HEK293 (cell line): ENCODE results near the gene TCERG1L.

ENCODE experiments used
- CTCF ChIA-PET: fragments of 350-600 bp; formaldehyde crosslinking; extraction: SDS; loops from one replicate; lab custom pipeline; 2021; ENCODE audit warnings: antibody characterized with exemption; lab: Yijun Ruan, JAX
- POLR2A ChIA-PET: fragments of 300-600 bp; formaldehyde crosslinking; extraction: SDS; loops from one replicate; lab custom pipeline; 2020; ENCODE audit warnings: antibody characterized with exemption, inconsistent platforms; lab: Yijun Ruan, JAX
- H3K27ac ChIP-seq: fragments of 200-500 bp; sonication (Bioruptor generic); 2 replicates; pipeline ENCODE4 v1.5.1; 2014; ENCODE audit warnings: low read depth, low read length, control low read depth, inconsistent platforms; ENCODE audit errors: extremely low read depth
- H3K36me3 ChIP-seq, 2 experiments: fragments of 200-500 bp in 1 of 2; sonication (Bioruptor generic) in 1 of 2; 1 replicate in 1 of 2; 2 replicates in 1 of 2; pipeline ENCODE4 v1.5.1; 2014 to 2017; ENCODE audit warnings: inconsistent platforms in 2 of 2, low read length in 2 of 2; ENCODE audit not compliant: control insufficient read depth in 2 of 2, insufficient read depth in 1 of 2
- H3K4me1 ChIP-seq: fragments of 200-500 bp; sonication (Bioruptor generic); 2 replicates; pipeline ENCODE4 v1.5.1; 2014; ENCODE audit warnings: mild to moderate bottlenecking, low read length, inconsistent platforms; ENCODE audit not compliant: control insufficient read depth, insufficient read depth
- H3K4me3 ChIP-seq: 2 replicates; pipeline ENCODE4 v1.5.1; 2011; ENCODE audit warnings: low read depth, mild to moderate bottlenecking, control low read depth, low read length, moderate library complexity
- H3K9me3 ChIP-seq: fragments of 200-500 bp; sonication (Bioruptor generic); 2 replicates; pipeline ENCODE4 v1.5.1; 2014; ENCODE audit warnings: low read depth, low read length, inconsistent platforms; ENCODE audit not compliant: control insufficient read depth, insufficient read depth
- HOXC10 ChIP-seq: sonication (generic); formaldehyde crosslinking; IDR thresholded peaks from 2 replicates; pipeline ENCODE4 v1.8.1; 2023; ENCODE audit warnings: mild to moderate bottlenecking, missing genetic modification reagents
- KLF7 ChIP-seq: fragments of 450-650 bp; formaldehyde crosslinking; IDR thresholded peaks from 2 replicates; pipeline ENCODE4 v1.5.1; 2016; ENCODE audit warnings: missing biosample characterization, missing genetic modification characterization, borderline replicate concordance
- OVOL3 ChIP-seq: fragments of 450-650 bp; formaldehyde crosslinking; IDR thresholded peaks from 2 replicates; pipeline ENCODE4 v1.5.1; 2016; ENCODE audit warnings: missing biosample characterization, missing genetic modification characterization
- WT1 ChIP-seq: fragments of 450-650 bp; formaldehyde crosslinking; IDR thresholded peaks from 2 replicates; pipeline ENCODE4 v1.5.1; 2016; ENCODE audit warnings: missing biosample characterization, missing genetic modification characterization
- ZBTB21 ChIP-seq: fragments of 450-650 bp; formaldehyde crosslinking; IDR thresholded peaks from 2 replicates; pipeline ENCODE4 v1.5.1; 2017; ENCODE audit warnings: missing biosample characterization, missing genetic modification characterization
- ZBTB8A ChIP-seq: fragments of 450-650 bp; formaldehyde crosslinking; IDR thresholded peaks from 2 replicates; pipeline ENCODE4 v1.5.1; 2016; ENCODE audit warnings: missing biosample characterization, missing genetic modification characterization
- ZEB2 ChIP-seq: fragments of 450-650 bp; formaldehyde crosslinking; IDR thresholded peaks from 2 replicates; pipeline ENCODE4 v1.5.1; 2016; ENCODE audit warnings: missing biosample characterization, missing genetic modification characterization
- ZFP69B ChIP-seq: fragments of 450-650 bp; formaldehyde crosslinking; IDR thresholded peaks from 2 replicates; pipeline ENCODE4 v1.5.1; 2016; ENCODE audit warnings: missing biosample characterization, missing genetic modification characterization
- ZNF10 ChIP-seq: fragments of 450-650 bp; formaldehyde crosslinking; IDR thresholded peaks from 2 replicates; pipeline ENCODE4 v1.5.1; 2017; ENCODE audit warnings: missing biosample characterization, missing genetic modification characterization
- ZNF133 ChIP-seq: fragments of 450-650 bp; formaldehyde crosslinking; IDR thresholded peaks from 2 replicates; pipeline ENCODE4 v1.5.1; 2016; ENCODE audit warnings: missing biosample characterization, missing genetic modification characterization
- ZNF138 ChIP-seq: fragments of 450-650 bp; formaldehyde crosslinking; IDR thresholded peaks from 2 replicates; pipeline ENCODE4 v1.5.1; 2016; ENCODE audit warnings: missing biosample characterization, missing genetic modification characterization, borderline replicate concordance
- ZNF169 ChIP-seq: fragments of 450-650 bp; formaldehyde crosslinking; IDR thresholded peaks from 2 replicates; pipeline ENCODE4 v1.5.1; 2016; ENCODE audit warnings: missing biosample characterization, missing genetic modification characterization
- ZNF174 ChIP-seq: fragments of 450-650 bp; formaldehyde crosslinking; IDR thresholded peaks from 2 replicates; pipeline ENCODE4 v1.5.0; 2017; ENCODE audit warnings: missing biosample characterization, mild to moderate bottlenecking, missing genetic modification characterization
- ZNF223 ChIP-seq: fragments of 450-650 bp; formaldehyde crosslinking; IDR thresholded peaks from 2 replicates; pipeline ENCODE4 v1.5.1; 2016; ENCODE audit warnings: missing biosample characterization, missing genetic modification characterization
- ZNF274 ChIP-seq, 2 experiments: fragments of 200-500 bp in 1 of 2; fragments of 450-650 bp in 1 of 2; sonication (Bioruptor generic) in 1 of 2; formaldehyde crosslinking in 1 of 2; IDR thresholded peaks; 2 replicates each; pipeline versions ENCODE4 v1.5.1 to v1.6.1; 2014 to 2016; ENCODE audit warnings: borderline replicate concordance in 1 of 2, inconsistent platforms in 1 of 2, low read length in 1 of 2, missing biosample characterization in 1 of 2, missing genetic modification characterization in 1 of 2
- ZNF366 ChIP-seq: fragments of 450-650 bp; formaldehyde crosslinking; conservative IDR thresholded peaks from 2 replicates; pipeline ENCODE4 v1.5.1; 2016; ENCODE audit warnings: missing biosample characterization, missing genetic modification characterization
- ZNF404 ChIP-seq: fragments of 450-650 bp; formaldehyde crosslinking; IDR thresholded peaks from 2 replicates; pipeline ENCODE4 v1.5.1; 2017; ENCODE audit warnings: missing biosample characterization, missing genetic modification characterization
- ZNF514 ChIP-seq: fragments of 450-650 bp; formaldehyde crosslinking; IDR thresholded peaks from 2 replicates; pipeline ENCODE4 v1.5.1; 2016; ENCODE audit warnings: missing biosample characterization, missing genetic modification characterization
- ZNF596 ChIP-seq: fragments of 450-650 bp; IDR thresholded peaks from 2 replicates; pipeline ENCODE4 v1.5.0; 2018; ENCODE audit warnings: missing biosample characterization, mild to moderate bottlenecking, missing genetic modification characterization, moderate library complexity
- ZNF623 ChIP-seq: fragments of 450-650 bp; formaldehyde crosslinking; IDR thresholded peaks from 2 replicates; pipeline ENCODE4 v1.5.1; 2016; ENCODE audit warnings: missing biosample characterization, missing genetic modification characterization
- ZNF624 ChIP-seq: fragments of 450-650 bp; formaldehyde crosslinking; IDR thresholded peaks from 2 replicates; pipeline ENCODE4 v1.5.1; 2017; ENCODE audit warnings: missing biosample characterization, missing genetic modification characterization
- ZNF664 ChIP-seq: fragments of 450-650 bp; formaldehyde crosslinking; IDR thresholded peaks from 2 replicates; pipeline ENCODE4 v1.5.1; 2016; ENCODE audit warnings: missing biosample characterization, missing genetic modification characterization
- ZNF747 ChIP-seq: fragments of 450-650 bp; formaldehyde crosslinking; IDR thresholded peaks from 2 replicates; pipeline ENCODE4 v1.5.1; 2016; ENCODE audit warnings: missing biosample characterization, missing genetic modification characterization
- ZNF785 ChIP-seq: fragments of 450-650 bp; formaldehyde crosslinking; IDR thresholded peaks from 2 replicates; pipeline ENCODE4 v1.5.1; 2016; ENCODE audit warnings: missing biosample characterization, missing genetic modification characterization
- ZNF792 ChIP-seq: fragments of 450-650 bp; formaldehyde crosslinking; IDR thresholded peaks from 2 replicates; pipeline ENCODE4 v1.5.1; 2016; ENCODE audit warnings: missing biosample characterization, missing genetic modification characterization
- ZSCAN23 ChIP-seq: fragments of 450-650 bp; formaldehyde crosslinking; IDR thresholded peaks from 2 replicates; pipeline ENCODE4 v1.5.1; 2016; ENCODE audit warnings: missing biosample characterization, missing genetic modification characterization
- TF ChIP-seq, protein P1 (sequence below): fragments of 450-650 bp; formaldehyde crosslinking; IDR thresholded peaks from 2 replicates; pipeline ENCODE4 v1.5.1; 2016; ENCODE audit warnings: missing biosample characterization, missing genetic modification characterization, borderline replicate concordance
- TF ChIP-seq, protein P2 (sequence below): fragments of 450-650 bp; formaldehyde crosslinking; IDR thresholded peaks from 2 replicates; pipeline ENCODE4 v1.5.1; 2016; ENCODE audit warnings: missing biosample characterization, missing genetic modification characterization
- TF ChIP-seq, protein P3 (sequence below): IDR thresholded peaks from 2 replicates; pipeline ENCODE4 v1.6.1; 2011; ENCODE audit warnings: mild to moderate bottlenecking, low read depth, low read length, borderline replicate concordance
- TF ChIP-seq, protein P4 (sequence below): fragments of 450-650 bp; formaldehyde crosslinking; IDR thresholded peaks from 2 replicates; pipeline ENCODE4 v1.5.1; 2016; ENCODE audit warnings: missing biosample characterization, missing genetic modification characterization, low read depth

TCERG1L gene

DNA sequence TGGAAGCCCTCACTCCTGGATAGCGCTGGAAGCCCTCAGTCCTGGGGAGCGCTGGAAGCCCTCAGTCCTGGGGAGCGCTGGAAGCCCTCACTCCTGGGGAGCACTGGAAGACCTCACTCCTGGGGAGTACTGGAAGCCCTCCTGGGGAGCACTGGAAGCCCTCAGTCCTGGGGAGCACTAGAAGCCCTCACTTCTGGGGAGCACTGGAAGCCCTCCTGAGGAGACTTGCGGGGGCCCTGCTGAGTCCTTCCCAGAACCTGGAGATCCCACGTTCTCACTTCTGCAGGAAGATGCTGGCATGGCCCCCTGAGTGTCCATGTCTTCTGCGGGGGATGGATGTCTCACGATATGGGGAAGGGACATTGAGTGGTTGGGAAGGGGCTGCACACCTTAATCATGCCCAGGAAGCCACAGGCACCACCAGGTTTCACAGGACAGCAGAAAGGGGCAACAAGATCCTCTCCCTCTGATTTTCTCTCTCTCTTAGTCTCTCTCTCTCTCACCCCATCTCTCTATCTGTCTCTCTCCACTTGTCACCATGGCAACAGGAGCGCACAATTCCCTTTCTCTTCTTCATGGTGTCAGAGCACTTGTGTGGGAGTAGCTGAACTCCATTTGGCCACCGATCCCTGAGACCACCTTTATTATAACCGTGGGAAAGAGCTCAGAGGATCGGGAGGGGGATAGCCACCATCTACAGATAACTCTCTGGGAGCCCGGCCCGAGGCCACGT, 267.0 kb downstream of the TCERG1L start:
- TF ChIP-seq ZNF133 (tag by site-specific recombination), result no peak
- no peak for TF ChIP-seq WT1
- TF ChIP-seq ZNF664 (tag by site-specific recombination), result no peak
- no peak for TF ChIP-seq ZNF274 (IDR thresholded peaks at IDR 0.05; ENCODE audit: low read length)
- TF ChIP-seq ZNF274 (tag by site-specific recombination; IDR thresholded peaks at IDR 0.05; ENCODE audit: borderline replicate concordance), result no peak
- TF ChIP-seq ZSCAN23, result no peak
- TF ChIP-seq ZBTB8A, result no peak
- TF ChIP-seq OVOL3 (tag by site-specific recombination), result no peak
- no peak for TF ChIP-seq ZFP69B (tag by site-specific recombination)
- TF ChIP-seq ZNF366, result no peak
- no peak for TF ChIP-seq ZNF223 (tag by site-specific recombination)
- no peak for TF ChIP-seq ZNF174 (tag by site-specific recombination)
- TF ChIP-seq, protein P1, sequence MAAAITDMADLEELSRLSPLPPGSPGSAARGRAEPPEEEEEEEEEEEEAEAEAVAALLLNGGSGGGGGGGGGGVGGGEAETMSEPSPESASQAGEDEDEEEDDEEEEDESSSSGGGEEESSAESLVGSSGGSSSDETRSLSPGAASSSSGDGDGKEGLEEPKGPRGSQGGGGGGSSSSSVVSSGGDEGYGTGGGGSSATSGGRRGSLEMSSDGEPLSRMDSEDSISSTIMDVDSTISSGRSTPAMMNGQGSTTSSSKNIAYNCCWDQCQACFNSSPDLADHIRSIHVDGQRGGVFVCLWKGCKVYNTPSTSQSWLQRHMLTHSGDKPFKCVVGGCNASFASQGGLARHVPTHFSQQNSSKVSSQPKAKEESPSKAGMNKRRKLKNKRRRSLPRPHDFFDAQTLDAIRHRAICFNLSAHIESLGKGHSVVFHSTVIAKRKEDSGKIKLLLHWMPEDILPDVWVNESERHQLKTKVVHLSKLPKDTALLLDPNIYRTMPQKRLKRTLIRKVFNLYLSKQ, result no peak
- TF ChIP-seq, protein P2, sequence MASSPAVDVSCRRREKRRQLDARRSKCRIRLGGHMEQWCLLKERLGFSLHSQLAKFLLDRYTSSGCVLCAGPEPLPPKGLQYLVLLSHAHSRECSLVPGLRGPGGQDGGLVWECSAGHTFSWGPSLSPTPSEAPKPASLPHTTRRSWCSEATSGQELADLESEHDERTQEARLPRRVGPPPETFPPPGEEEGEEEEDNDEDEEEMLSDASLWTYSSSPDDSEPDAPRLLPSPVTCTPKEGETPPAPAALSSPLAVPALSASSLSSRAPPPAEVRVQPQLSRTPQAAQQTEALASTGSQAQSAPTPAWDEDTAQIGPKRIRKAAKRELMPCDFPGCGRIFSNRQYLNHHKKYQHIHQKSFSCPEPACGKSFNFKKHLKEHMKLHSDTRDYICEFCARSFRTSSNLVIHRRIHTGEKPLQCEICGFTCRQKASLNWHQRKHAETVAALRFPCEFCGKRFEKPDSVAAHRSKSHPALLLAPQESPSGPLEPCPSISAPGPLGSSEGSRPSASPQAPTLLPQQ (tag by site-specific recombination), result no peak
- TF ChIP-seq ZNF169, result no peak
- TF ChIP-seq ZNF624, result no peak
- no peak for TF ChIP-seq ZNF747 (tag by site-specific recombination)
- no peak for TF ChIP-seq ZEB2 (tag by site-specific recombination)
- no peak for TF ChIP-seq ZNF10 (tag by site-specific recombination)
- TF ChIP-seq KLF7 (tag by site-specific recombination), result no peak
- TF ChIP-seq, all 188 proteins: peak for 0
- Histone ChIP-seq H3K4me1 (no peaks in the 10 kb centered on the region), H3K36me3 (no peaks in the 10 kb centered on the region), H3K27ac (no peak overlapping the region), H3K9me3 (no peaks in the 10 kb centered on the region), H3K4me3 (no peak overlapping the region)
- ChIA-PET CTCF (interaction anchor here (0.6 kb wide), 1 partner anchor 54 kb away, joined by 3 read pairs; no protein-coding TSS in a partner anchor), POLR2A (no interaction called here)

DNA sequence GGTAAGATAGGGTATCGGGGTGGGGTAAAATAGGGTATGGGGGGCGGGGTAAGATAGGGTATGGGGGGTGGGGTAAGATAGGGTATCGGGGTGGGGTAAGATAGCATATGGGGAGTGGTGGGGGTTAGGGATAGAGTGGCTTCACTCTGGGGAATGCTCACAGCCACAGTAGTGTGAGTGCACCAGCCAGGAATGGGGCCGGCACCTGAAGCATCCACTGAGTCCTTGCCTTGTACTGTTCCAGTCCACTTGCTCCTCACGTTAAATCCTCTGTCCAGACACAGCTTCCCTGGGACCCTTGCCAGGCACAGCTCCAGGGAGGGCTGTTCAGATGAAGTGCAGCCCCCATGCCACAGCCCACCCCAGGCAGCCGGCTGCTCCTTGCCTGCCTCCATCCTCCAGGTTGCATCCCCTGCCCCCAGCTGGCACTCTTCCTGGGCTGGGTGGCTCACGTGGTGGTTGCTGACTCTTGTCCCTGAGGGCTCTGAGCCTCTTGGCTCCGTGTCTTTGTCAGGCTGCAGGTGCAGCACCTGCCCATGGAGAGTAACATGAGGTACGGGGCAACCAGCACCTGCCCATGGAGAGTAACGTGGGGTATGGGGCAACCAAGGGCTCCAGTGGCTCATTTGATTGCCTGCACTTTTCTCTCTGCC, 268.4 kb downstream of the TCERG1L start:
- CTCF ChIA-PET, result no interaction called here
- no peak overlapping the region for H3K27ac ChIP-seq
- POLR2A ChIA-PET, result no interaction called here
- H3K4me3 ChIP-seq, result no peak overlapping the region
- H3K4me1 ChIP-seq, result no peaks in the 10 kb centered on the region
- no peaks in the 10 kb centered on the region for H3K36me3 ChIP-seq
- TF ChIP-seq ZNF514 (tag by site-specific recombination) (no peak), ZNF785 (tag by site-specific recombination) (no peak), ZNF404 (tag by site-specific recombination) (no peak), ZNF792 (tag by site-specific recombination) (no peak), HOXC10 (no peak), ZBTB21 (tag by site-specific recombination) (no peak), ZNF623 (tag by site-specific recombination) (no peak), ZNF138 (tag by site-specific recombination) (no peak), ZNF10 (tag by site-specific recombination) (no peak), ZNF596 (tag by site-specific recombination) (no peak)
- TF ChIP-seq, protein P3, sequence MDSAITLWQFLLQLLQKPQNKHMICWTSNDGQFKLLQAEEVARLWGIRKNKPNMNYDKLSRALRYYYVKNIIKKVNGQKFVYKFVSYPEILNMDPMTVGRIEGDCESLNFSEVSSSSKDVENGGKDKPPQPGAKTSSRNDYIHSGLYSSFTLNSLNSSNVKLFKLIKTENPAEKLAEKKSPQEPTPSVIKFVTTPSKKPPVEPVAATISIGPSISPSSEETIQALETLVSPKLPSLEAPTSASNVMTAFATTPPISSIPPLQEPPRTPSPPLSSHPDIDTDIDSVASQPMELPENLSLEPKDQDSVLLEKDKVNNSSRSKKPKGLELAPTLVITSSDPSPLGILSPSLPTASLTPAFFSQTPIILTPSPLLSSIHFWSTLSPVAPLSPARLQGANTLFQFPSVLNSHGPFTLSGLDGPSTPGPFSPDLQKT, result no peak
- TF ChIP-seq, protein P4, sequence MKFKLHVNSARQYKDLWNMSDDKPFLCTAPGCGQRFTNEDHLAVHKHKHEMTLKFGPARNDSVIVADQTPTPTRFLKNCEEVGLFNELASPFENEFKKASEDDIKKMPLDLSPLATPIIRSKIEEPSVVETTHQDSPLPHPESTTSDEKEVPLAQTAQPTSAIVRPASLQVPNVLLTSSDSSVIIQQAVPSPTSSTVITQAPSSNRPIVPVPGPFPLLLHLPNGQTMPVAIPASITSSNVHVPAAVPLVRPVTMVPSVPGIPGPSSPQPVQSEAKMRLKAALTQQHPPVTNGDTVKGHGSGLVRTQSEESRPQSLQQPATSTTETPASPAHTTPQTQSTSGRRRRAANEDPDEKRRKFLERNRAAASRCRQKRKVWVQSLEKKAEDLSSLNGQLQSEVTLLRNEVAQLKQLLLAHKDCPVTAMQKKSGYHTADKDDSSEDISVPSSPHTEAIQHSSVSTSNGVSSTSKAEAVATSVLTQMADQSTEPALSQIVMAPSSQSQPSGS (tag by site-specific recombination), result no peak
- H3K9me3 ChIP-seq, result no peaks in the 10 kb centered on the region
